Measurements from ENCODE around the gene TP53TG5.
"Not testable (repeated sequence)": the region's sequence is repeated elsewhere in the genome, so short reads cannot be mapped to it uniquely, and the experiment has no call there.

TP53TG5 gene

DNA sequence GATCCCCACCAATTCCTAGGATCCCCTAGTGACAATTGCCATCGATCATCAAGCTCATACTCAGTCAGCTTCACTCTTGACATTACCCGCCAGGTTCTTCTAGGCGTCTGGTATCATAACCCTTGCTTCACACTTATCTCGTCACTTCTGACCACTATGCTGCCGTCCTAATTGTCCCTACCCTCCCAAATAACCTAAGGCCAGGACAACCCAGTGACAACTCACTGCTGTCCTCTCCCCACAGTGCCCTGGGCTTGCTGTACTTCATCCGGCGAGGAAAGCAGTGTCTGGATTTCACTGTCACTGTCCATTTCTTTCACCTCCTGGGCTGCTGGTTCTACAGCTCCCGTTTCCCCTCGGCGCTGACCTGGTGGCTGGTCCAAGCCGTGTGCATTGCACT lies 11.5 kb downstream of the TP53TG5 start:
- DNase-seq (ENCODE audit: low read depth): no peak

DNA sequence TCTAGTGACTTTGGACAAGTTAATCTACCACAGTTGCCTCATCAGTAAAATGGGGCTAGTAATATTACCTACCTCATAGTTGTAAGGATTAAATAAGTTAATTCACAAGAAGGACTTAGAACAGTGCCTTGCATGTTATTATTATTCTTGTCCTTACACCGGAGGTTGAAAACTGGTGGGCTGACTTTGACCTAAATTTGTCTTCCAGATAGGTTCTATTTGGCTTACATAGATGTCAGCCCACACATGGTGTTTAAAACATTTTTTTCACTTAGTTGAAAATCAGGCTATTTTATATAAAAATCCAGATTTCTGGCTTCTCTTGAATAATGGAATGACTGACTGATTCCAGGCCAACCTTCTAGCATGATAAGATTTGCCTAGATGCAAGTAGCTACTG lies 11.9 kb downstream of the TP53TG5 start:
- DNase-seq (ENCODE audit: low read depth): no peak

DNA sequence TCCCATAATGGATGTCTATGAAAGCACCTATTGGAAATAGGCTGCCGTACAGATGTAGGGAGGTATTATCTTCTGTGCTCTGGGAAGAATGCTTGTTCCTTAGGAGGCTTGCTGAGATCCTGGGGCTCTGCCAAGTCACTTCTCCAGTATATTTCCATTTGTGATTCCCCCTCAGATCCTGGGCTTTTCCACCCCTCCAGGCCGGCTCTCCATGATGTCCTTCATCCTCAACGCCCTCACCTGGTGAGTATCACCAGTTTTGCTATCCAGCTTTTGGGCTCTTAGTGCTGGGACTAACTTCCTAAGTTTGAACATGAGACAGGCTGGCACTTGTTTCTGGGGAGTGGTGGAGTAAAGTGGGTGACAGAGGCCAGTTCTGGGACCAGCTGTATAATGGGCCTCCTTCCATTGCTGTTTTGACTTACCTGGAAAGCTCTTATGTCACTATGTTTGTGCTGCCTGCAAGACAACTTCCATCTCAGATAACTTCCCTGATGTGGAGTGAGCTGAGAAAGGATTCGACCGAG lies 12.6 kb downstream of the TP53TG5 start:
- no peak for DNase-seq (ENCODE audit: low read depth)

DNA sequence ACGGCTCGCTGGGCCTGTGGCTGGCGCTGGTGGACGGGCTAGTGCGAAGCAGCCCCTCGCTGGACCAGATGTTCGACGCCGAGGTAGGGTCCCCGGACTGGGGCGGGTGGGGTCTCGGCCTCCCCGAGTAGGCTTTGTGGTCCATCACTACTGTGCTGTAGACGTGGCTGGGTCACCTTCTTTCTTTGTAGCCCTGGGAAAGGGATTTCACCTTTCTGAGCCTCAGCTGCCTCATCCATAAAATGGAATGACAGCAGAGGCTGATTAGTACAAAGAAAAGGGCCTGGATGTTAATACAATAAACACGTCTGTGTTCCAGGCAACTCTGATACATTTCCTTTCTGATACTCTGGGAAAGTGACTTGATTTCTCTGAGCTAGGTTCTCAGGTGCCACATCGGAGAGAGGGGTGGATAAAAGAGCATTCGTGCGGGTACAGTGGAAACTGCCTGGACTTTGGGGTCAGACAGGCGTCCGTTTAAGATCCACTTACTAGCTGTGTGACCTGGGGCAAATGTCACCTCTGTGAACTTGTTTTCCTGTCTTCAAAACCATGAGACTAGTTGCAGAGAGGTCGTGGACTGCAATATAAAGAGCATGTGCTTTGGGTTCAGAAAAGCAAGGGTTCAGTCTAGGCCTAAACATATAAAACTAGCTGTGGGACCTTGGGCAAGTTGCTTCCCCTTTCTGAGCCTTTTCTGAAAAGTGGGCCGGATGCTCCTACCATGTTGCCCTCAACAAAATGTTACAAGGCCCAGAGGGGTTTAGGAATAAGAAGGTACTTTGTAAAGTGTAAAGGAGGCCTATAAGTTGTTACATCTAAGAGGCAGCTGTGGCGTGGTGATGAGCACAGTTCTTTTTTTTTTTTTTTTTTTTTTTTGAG lies 14.3 kb downstream of the TP53TG5 start:
- no peak for DNase-seq (ENCODE audit: low read depth)

DNA sequence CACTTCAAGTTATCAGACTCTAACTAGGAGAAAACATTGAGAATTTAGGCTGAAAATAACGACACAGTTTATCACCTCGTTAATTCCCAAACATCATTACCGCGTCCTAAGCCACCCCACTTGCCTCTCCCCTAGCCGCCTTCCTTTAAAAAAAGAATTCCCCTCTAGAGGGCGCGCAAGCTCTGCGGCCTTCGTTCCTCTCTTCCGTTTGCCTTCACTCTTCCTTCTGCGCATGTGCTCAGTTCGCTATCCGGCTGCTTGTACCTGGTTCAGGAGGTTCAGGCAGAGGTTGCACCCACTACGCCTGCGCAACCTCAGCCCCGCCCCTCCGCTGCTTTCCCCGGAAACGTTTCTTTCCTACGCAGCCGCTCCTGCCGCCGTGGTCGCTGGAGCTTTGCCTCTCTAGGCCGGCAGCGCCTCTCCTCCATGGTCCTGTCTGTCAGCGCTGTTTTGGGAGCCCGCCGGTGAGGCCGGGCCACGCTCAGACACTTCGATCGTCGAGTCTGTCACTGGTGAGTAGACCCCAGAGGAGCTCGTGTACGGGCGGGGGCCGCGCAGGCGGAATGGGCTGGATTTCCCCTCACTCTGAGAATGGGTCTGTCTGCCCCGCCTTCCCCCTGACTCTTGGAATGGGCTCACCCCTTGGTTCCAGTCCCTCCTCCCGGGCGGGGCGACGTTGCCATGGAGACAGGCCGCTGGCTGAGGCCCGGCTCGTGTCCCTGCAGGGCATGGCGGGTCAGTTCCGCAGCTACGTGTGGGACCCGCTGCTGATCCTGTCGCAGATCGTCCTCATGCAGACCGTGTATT lies 15.1 kb downstream of the TP53TG5 start, which contains the start of gene SYS1:
Gene SYS1, plus strand, starts transcription at position 353 of the 807 bp plus-strand sequence. Its CDS starts 376 bp downstream, at position 729.
- peak; percentile 99 for DNase-seq (ENCODE audit: low read depth)

DNA sequence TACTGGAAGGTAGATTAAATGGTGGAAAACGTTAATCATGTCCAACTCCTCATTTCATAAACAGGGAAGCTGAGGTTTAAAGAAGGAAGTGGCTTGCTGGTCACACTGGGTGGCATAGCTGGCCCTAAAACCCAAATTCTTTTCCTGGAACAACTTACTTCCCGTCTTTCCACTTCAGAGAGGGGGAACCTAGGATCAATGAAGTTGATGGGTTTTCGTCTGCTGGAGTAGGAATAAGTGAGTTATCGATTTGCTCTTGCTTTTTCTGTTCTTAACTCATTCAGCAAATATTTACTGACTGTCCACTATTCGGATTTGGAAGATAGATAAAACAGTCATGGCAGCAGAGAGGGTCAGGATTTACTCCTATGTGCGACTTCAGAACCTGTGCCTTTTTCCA lies 16.3 kb downstream of the TP53TG5 start:
- DNase-seq (ENCODE audit: low read depth): no peak

DNA sequence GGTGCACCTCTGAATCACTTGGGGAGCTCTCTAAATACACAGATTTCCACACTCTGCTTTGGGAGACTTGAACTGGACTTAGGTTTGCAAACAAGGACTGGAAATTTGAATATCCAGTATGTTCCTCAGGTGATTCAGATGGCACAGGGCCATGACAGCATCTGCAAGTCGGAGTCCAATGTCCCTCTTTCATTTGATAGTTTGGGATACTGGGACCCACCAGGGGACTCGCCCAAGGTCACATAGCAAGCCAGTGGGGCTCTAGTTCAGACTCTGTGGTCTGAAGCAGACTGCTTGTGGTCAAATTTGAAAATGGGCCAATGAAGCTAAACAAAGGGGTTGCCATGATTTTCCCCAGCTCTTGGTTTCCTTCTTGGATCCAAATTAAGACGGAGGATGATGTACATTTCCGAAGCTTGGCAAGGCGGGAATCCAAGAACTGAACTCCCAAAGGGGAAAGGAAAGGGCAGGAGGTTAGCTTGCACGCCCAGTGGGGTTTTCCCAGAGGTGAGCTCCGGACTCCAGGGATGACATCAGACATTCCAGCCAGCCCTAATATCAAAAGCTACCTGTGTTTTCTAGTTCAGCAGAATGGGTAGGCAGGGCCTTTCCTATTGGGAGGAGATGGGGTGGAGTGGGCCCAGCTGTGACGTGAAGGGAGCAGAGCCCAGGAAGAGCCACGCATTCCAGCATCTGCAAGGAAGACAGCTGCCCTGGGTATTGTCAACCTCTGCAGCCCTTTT lies 18.5 kb downstream of the TP53TG5 start:
- DNase-seq (ENCODE audit: low read depth): no peak

DNA sequence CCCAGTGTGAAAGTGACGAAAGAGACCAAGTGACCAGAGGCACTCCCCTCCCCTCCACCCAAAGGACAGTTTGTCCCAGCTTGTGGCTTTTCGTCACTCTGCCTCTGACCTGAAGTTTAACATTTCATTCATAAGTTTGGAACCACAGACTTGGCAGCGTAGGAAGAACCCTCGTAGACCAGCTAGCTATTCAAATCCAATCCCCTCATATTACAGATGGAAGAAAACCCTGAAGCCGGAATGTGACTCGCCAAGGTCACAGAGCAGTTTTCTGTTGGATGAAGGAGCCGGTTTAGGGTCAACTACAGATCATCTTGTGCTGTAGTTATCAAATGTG lies 19.1 kb downstream of the TP53TG5 start:
- DNase-seq (ENCODE audit: low read depth): no peak

DNA sequence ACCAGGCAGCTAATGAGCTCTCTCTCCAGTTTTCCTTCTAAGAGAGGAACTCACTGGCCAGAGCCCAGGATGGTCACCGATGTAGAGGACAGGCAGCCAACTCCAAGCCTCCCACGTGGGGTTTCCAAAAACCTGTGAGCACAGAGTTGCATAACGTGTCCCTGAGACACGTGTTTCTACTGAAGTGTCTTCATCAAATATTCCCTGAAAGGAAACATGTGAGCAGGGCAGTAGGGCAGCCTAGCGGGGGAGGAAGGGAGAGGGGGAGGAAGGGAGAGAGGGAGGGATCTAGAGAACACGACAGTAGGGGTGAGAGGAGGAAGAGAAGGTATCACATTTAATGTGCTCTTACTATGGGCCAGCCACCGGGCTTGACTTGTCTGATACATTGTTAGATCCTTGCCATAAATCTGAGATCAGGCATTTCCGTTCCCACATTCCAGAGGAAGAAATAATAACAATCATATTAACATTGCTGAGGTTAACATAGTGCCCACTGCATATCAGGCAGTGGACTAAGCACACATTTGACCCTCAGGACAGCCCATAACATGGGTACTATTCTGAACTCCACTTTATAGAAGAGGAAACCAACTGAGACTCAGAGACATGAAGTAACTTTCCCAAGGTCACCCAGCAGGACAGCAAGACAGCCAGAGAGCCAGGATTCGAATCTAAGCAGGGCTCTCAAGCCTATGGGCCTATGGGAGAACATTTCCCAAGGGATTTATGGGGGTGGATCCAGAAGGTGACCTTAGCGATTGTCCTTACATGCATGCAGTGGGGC lies 19.6 kb downstream of the TP53TG5 start:
- no peak for DNase-seq (ENCODE audit: low read depth)

DNA sequence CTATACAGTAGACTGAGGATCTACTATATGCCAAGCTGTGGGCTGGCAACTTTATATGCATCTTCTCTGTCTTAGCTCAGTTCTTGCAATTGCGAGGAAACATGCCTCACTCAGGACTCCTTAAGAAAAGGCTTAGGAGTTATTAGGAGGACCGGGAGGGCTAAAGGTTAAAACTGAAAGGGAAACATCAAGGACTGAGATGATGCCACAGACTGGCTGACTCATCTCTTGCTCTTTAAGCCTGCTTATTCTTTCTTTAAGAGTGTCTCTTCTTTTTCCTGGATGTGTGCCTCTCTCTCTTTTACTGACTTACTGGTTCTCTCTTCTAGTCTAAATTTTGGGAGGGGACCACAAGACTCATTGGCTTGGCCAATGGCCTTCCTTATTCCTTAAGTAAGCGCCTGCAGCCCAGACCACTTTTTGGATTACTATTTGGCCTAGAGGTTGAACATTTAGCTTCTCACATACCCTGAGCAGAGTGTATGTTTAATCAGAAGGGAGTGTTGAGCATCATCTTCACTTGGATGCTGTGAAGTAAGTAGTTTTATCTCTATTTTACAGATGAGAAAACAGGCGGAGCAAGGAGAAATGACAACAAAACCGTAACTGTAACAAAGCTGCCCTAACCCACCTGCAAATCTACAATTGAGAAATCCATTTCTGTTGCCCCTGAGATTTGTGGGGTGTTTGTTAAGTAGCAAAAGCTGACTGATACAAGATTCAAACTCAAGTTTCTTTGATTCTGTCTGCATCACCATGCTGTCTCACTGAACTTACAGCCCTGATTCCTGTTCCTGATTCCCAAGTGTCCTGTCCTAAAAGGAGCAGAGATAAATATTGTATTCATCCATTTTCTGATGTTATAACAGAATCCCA lies 22.7 kb downstream of the TP53TG5 start:
- DNase-seq (ENCODE audit: low read depth): no peak

DNA sequence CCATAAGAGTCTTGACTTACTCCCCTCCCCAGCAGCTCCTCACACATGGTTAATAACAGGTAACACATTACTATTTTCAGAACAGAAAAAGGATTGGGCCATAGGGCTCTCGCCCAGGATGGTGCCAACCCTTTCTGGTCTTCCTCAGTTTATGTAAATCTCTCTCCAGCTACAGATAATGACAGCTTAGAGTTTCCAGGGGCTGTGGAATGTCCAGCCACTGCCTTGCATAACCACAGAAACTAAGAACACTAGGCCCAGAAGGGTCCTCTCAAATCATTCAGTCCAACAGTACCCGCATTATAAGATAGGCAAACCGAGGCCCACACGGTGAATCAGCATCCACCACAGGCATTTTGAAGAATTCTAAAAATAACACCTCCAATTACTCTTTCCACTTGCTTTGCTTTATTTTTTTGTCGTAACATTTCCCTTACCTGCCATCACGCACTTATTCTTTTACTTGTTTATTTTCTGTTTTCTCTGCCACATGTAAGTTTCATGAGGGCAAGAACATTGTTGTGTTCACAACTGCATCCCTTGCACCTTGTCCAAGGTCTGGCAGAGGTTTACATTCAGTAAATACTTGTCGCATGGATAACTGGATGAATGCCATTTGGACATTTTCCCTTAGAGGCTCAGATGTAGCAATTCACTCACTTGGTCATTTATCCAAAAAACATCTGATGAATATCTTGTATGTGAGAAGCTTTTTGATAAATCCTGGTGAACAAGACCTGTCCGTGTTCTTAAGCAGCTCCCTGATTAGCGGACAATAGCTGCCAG lies 23.5 kb downstream of the TP53TG5 start:
- DNase-seq (ENCODE audit: low read depth): no peak

DNA sequence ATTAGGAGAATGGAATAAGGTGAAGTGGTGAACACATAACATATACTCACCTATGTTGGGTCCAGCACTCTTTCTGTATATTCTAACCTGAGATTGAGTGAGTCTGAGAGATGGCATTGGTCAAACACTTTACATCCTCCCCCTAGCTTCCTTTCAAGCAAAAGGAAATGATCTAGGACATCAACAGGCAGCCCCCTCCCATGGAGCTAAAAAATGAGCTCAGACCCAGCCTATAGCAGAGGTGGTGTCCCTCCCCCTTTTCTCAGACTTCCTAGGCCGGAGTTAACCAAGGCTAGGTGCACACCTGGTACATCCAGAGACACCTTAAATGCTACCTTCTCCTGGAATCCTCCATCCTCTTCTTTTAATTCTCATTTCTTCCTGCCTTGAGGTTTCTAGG lies 24.4 kb downstream of the TP53TG5 start:
- DNase-seq (ENCODE audit: low read depth): no peak

DNA sequence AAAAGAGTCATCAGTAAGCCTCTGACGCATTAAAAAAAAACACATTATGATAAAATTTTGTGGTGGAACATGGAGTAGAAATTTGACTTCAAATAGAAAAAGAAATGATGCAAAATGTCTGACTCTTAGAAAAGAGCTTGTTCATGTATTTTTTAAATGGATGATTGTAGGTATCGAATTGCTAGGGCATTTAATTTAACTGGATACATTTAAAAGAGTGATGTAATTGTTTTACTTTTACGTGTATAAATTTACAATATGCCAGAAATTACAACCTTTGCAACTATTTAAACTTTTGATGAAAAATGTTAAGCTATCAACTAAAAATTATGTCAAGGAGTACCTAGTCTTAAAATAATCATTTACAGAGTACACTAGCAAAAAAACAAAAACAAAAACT lies 25.4 kb downstream of the TP53TG5 start:
- DNase-seq (ENCODE audit: low read depth): no peak

DNA sequence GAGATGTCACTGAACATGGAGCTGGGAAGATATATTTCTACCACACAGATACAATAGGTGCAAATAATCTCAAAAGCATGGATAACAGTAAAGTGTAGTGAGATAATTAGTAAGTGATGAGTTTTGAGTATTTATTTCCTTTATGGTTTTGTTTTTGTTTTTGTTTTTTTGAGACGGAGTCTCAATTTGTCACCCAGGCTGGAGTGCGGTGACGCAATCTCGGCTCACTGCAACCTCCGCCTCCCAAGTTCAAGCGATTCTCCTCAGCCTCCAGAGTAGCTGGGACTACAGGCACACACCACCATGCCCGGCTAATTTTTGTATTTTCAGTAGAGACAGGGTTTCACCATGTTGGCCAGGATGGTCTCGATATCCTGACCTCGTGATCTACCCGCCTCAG lies 27.3 kb downstream of the TP53TG5 start:
- not testable (repeated sequence) for DNase-seq (ENCODE audit: low read depth)

DNA sequence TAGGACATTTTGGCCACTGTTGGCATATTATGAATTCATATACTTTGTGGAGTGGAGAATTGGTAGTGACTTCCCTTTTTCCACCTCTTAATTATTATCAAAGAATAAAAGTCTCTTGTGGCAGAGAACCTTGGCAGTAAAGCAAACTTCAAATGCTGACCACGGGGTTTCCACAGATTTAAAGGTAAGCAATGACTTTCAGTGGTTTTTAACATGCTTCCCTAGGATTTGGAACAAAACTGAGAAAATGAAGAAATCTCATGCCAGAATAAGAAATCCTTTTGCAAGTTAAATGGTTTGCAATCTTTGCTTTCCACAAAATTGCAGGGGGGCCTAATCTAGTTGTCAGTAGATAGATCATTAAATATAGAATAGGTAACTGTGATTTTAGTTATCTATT lies 27.9 kb downstream of the TP53TG5 start:
- no peak for DNase-seq (ENCODE audit: low read depth)

DNA sequence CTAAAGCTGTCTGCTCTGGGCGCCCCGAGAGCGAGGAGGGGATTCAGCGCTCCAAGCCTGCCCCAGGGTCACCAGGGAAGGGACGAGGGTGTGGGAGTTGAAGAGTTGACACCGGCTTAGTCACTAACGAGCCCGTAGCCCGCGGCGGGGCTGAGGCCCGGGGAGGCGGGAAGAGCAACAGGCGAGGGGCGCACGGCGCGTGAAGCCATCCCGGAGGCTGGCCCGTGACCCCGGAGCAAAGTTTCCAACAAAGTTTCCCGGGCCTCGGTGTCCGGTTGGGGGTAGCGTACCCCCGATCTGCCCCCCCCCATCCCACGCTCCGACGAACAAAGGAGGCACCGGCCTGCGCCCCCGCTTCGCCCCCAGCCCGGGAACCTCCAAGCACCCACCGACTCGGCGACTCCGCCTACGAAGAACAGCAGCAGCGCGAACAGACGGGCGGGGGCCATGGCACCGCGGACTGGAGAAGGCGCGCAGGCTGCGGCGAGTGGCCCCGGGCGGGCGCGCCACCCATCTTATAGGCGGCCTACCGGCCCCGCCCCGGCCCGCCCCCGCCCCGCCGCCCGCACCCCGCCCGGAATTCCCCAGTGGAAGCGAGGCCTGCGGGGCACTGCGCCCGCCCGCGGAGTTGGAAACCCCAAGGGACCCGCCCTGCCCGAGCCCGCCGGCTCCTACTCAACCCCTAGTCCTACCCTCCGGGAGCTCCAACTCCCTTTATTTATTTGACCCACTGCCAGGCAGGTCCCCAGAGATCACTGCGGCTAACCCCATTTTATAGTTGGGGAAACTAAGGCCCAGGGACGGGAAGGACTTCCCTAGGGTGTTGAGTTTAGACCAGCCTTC lies 30.0 kb downstream of the TP53TG5 start, which contains the start of gene SDC4:
Gene SDC4, minus strand, starts transcription at position 489 of the 843 bp plus-strand sequence. Its CDS starts 40 bp downstream, at position 449.
- DNase-seq (ENCODE audit: low read depth): peak; percentile 29

DNA sequence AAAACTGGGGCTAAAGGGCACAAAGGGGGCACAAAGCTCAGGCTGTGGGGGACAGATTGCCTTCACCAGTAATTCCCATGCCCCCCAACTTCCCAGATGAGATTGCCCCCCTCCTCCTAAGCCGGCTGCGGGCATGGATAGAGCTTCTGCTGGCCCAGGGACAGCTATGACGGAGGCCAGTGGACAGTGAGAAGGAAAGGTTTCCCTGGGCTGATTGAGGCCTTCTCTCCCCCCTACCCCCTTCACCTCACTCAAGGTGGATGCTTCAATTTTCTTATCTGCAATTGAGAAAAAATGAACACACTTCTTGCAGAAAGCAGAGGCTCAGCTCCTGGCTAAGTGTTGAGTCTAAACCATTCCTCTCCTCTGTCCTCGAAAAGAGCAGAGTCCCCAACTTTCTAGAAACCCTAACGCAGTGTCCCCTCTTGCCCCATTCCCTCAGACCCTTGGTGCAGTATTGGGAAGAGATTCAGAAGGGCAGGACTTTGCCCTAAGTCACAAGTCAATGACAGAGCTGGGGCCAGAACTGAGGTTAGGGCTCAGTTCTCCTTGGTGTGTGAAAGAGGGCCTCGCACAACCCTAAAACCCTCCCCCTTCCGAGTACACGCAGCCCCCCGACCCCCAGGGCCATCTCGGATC lies 30.7 kb downstream of the TP53TG5 start:
- no peak for DNase-seq (ENCODE audit: low read depth)

DNA sequence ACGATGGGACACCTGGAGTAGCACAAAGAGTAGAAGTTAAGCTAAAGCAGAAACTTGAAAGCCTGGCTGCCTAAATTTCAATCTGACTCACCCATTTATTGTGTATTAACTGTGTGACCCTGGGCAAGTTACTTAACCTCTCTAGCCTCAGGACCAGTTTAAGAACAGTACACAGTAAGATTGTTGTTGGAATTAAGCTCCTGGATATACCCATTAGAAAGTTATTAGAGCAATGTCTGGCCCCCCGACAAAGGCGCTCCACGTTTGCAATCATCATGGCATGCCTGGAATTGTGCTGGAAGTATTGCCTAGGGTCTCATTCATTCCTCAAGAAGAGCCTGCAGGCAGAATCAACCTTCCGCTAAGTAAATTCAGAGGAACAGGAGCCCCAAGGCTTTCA lies 31.3 kb downstream of the TP53TG5 start:
- no peak for DNase-seq (ENCODE audit: low read depth)
